GM21381 (cell line): ENCODE measurements around the gene TBATA.

Source experiments
- ATAC-seq: cut with Tn5 transposase; IDR thresholded peaks from one replicate; pipeline ENCODE4 v1.9.1; 2021; ENCODE audit warnings: mild to moderate bottlenecking, moderate library complexity; ENCODE audit not compliant: unreplicated experiment

TBATA gene

DNA sequence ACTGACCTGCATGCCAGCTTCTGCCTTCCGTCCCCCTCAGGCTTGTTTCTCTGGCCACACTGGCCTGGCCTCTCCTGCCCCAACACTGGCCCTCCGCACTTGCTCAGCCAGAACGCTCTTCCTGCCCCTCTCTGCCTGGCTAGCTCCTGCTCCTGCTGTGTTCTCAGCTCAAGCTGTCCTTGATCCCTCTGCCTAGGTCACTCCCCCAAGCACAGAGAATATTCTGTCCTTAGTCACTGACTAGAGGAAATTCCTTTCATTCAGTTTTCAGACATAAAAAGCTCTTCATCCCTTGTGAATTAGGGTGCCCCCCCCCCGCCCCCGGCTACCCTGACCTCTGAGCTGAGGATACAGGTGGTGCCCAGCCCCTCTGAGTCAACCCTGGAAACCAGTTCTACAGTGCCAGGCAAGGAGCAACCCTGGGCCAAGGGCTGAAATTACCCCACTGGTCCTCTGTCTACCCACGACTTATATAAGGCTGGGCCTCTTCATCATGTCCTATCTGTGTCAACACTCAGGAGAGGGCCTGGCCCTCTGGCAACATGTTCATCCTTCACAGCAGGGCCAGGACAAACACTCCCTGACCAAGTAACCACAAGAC is 23.9 kb upstream of the TBATA start:
- ATAC-seq: no peak

DNA sequence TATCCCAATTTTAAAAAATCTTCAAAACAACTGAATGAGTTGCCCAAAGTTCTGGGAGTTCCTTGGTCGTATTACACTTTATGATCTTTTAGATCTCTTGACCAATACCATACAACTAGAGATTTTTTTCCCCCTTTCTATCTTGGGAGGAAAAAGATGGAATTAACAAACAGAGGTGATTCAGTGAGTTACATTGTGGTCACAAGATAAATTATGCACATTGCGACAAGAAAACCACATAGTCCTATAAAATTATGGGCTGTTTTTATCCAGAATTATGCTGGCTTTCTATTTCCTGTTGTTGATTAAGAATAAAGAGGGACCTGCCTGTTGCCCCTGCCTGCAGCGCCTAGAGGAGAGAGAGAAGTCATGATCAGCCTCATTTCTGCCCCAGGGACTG is 22.4 kb upstream of the TBATA start:
- no peak for ATAC-seq

DNA sequence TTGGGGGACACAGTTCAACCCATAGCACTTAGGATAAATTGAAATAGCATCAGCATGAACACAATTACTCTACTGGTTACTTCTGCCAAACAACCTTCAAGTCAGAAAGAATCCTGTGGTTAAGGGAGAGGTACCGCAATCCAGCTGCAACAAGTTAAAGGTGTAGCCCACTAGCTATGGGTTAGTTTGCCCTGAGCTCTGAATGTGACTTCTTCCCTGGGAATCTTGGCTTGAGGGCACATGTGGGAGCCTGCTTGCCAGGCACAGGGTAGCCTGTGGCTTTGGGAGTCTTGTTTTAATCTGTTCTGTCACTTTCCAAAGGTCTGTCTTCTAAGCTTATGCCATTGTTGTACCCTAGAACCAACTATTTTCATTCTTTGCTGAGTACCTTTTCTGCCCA is 21.7 kb upstream of the TBATA start:
- ATAC-seq: no peak

DNA sequence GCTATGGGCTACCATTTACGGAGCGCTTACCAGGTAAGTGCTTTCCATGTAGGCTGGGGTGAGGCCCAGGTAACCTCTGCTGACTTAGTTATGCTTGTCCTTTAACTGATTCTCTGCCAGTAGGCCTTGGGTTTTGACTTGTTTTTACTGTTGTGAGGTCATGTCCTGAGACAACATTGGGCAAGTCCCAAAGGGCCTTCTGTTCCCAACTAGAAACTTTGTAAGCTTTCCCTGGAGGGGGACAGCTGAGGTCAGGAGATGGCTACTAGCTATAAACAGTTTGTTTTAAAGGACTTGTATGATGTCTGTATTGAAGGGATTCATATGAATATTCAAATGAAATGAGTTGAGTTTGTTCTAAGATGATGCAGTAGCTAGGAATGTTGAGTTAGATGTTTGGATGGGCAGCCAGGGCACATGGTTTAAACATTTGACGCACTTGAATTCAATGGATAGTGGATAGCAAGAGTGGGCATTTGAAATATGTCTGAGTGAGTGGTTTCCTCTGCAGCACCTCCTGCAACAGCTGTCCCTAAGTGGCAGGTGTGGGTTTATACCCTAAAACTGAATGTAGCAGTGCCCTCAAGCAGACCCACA is 20.5 kb upstream of the TBATA start:
- no peak for ATAC-seq

DNA sequence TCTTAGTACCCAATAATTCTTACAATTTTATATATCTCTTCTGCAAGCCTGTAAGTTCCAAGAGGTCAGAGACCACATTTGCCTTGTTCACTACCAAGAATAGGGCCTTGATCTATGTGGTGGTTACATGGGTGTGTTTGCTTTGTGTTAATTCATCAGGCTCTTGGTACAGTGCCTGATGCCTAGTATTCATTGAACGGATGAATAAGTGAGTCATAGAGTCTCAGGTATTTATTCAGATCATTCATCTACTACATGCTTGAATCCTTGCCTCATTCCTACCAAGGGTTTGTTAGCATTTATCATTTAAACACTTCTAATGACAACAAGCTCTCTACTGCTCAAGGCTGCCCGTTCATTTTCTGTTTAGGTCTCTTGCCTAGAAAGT is 19.2 kb upstream of the TBATA start:
- ATAC-seq: no peak

DNA sequence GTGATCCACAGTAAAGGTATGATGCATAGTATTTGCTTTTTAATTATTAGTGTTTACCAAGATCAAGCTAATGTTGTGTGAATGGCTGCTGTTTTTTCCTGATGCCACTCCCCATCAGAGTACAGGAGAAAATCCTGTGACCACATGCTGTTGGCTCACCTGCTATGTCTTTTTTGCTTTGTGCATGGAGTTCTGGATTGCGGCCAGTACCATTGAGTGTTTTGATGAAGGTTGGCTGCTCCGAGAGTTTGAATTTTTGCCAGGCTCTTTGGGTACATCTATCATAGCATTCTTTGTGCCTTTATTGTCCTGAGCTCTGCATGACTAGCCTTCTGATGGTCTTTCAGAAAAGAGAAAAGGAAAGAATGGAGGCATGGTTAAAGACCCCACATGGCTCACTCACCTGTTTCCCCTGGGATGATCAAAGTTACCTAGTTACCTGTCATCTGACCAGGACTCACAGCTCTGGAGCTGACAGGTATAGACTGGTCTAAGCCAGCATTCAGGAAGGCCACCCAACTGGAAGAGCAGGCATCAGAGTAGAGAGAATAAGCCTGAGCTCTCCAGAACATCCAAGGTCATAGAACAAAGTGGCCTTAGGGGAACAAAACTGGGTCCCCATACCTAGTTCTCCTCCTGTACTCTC is 18.7 kb upstream of the TBATA start:
- ATAC-seq: no peak

DNA sequence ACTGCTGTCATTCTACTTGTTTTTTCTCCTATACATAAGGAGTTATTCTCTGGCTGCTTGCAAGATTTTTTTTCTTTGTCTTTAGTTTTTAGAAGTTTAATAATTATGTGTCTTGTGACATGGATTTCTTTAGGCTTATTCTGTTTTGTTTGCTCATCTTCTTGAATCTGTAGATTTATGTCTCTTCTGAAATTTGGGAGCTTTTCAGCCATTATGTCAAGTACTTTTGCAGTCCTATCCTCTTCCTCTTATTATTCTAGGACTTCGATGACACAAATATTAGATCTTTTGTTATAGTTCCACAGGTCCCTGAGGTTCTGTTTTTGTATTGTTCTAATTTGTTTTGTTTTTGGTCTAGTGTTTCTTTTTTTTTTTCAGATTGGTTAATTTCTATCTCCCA is 16.7 kb upstream of the TBATA start:
- no peak for ATAC-seq

DNA sequence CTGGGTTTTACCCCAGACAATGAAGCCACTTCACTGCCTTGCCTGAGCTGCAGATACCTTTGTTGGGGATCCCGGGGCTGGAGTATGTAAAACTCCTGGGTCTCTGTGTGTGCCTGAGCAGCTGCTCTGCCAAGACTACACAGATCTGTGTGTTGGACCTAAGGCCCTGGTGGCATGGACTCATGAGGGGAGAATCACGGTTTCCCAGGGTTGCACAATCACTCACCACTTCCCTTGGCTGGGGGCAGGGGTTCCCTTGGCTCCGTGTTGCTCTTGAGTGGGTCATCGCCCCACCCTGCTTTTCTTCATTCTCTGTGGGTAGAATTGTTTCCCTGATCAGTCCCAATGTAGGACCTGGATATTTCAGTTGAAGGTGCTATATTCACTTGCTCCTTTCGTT is 13.9 kb upstream of the TBATA start:
- no peak for ATAC-seq

DNA sequence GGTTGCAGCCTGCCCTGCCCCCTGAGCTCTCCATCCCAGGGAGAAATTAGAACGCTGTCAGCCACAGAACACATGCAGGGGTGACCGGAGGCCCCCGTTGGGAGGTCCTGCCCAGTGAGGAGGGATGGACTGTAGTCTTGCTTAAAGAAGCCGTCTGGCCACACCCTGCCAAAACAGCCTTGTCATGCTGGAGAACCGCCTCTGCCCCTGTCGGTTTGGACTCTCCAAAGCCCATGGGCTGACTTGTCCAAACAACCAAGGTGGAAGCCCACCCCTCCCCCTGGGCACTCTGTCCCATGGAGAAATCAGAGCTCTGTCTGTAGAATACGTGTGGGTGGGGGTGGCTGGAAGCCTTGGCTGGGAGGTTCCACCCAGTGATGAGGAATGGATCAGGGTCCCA is 12.7 kb upstream of the TBATA start:
- ATAC-seq: no peak

DNA sequence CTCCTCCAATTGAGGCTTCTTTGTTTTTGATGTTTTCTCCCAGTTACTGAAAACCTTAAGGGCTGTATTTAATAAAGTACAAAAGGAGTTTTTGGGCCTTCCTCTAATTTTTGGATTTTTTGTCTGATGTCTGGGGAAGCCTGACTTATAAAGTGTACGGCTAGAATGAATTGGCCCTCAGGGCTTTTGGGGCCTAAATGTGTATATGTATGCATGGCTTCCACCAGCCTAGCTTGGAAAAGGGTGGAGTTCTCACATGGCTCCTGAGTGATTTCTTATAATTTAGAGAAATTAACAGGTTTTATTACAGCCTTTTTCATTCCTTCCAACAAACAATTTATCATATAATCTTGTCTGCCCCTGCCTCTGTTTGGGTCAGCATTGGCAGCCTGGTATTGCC is 10.4 kb upstream of the TBATA start:
- no peak for ATAC-seq

DNA sequence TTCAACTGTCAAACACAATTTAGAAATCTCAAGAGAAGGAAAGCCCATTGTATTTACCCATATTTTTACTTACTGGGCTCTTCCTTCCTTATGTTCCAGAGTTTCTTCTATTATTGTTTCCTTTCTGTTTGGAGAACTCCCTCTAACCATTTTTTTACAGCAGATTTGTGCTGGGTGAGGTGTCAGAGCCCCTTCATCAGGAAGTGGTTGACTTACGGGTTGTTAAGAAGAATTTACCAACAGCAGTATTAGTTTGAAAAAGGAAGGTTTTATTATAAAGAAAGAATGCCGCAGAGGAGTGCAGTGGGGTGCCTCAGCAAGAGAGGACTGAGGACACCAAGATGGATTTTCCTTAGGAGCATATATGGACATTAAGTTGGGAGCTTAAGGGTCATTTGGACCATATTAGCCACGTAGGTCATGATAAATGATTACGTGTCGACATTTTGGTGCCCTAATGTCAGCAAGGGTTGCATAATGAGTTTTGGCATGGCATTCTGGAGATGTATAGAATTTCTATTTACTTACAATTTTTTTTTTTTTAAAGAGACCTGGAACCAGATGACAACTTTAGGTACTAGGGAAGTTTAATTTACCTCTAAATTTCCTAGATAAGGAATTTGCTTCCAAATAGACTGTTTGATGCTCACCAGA is 6.3 kb upstream of the TBATA start:
- no peak for ATAC-seq

DNA sequence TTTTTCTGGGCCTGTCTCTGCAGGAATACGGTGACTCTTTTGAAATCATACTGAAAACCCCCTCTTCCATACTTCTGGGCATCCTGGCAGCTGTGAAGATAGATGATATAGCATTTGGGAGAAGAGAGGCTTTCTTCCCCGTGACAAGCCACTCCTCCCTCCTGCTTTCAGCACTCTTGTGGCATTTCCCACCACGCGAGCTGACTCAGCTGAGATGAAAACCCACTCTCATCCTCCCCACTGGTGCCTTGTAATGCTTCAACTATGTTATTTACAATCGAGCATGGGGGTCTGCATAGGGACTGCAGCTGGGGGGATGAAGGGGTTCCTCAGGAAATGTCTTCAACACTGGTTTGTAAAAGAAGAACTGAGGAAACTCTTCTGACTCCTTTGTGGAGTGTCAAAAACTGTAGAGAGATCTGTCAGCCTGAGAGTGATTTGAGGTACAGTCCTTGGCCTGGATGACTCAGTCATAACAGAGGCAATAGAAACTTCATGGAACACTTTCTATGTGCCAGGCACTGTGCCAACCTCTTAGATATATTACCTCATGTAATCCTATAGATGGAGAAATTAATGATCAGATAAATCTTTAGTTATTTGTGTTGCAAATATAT is 1.7 kb upstream of the TBATA start:
- no peak for ATAC-seq

DNA sequence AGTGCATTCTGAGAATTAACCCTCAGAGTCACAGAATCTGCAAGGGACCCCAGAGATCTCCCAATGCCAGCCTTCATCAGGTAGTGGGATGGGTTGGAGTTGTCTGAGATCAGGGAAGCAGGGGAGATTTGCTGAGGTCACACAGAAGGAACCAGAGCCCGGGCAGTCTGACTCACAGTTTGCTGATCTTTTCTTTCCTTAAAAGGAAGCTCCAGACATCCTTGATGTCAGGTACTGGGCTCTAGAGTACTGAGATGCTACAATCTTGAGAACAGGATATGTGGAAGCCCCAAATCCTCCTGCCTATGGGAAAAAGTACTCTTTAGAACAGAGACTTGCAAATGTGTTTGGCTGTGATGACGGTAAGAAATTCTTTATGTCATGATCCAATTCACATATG is 706 bp downstream of the TBATA start:
- no peak for ATAC-seq

DNA sequence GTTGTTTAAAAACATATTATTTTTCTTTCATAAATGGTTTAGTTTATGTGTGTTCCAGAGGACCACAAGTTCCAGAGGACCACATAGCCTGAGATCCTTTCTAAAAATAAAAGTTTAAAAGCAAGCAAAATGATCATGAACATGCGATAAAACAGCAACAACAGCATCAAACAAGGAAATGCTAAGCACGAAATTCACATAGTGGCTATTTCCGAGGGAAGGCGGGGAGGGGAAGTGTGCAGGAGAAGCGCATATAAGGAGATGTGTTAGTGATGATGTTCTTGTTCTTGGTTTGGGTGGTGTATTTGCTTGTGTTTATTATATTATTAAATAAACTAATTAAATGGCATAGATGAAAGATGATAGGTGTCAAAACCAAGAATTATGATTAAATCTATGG is 1.2 kb downstream of the TBATA start:
- ATAC-seq: no peak

DNA sequence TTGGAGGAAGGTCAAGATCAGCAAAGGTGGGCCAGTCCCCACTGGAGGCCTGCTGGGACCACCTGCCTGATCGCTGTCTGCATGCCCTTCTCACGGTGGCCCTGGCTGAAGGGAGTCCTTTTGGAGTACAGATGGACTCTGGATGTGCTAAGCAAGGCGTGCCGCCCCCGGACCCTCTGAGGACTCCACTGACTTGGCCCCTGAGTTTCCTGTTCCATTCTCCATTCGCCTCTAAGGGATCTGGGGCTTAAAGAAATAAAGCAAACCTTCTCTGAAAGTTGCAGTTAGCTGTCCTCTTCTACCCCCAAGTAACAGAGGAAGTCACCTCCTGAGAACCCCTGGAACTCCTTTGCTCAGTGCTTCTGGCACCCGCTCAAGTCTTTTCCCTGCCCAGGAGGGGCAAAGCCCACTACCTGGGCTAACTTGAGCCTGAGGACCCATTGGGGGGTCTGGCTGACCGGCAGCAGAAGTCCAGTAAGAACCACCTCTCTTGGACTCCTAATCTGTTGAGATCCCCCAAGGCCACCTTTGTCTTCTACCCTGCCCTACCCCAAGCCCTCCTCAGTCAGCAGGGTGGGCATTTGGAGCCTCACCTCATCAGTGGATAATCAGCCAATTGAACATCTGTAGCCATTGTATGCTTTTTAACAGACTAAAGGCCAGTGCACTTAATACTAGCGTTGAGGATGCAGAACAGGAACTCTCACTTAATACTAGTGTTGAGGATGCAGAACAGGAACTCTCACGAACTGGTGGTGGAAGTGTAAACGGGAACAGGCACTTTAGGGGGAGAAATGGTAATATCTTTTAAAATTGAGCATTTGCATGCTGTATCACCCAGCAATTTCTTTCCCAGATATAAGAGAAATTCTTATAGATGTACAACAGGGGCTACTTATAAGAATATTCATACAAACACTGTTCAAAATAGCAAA is 2.2 kb downstream of the TBATA start:
- ATAC-seq: no peak

DNA sequence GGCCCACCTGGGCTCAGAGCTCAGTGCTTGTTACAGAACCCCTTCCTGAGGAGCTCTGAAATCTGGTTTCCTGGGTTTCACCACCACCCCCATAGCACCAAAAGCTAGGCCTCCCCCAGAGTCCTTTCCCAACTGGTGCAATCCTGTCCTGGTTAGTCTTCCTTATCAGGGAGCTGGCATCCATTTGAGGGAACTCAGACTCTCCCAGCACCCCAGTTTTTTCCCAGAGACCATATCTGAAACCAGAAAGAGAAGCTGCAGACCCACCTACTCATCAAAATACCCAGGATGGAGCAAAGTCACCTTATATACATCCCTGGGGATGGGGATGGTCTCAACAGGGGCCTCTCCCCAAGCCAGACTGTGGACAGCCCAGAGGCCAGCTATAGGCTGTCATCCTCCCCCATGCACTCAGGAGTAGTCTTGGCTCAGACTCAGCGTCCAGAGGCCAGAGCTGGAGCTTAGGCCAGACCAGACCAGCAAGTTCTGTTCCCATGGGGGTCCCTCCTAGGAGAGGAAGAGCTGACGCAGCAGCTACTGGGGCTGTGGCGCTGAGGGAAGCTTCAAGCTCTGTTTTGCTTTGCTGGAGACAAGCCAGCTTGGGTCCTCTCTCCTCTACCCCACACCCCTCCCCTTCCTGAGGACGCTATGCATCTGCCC is 3.0 kb downstream of the TBATA start:
- no peak for ATAC-seq

DNA sequence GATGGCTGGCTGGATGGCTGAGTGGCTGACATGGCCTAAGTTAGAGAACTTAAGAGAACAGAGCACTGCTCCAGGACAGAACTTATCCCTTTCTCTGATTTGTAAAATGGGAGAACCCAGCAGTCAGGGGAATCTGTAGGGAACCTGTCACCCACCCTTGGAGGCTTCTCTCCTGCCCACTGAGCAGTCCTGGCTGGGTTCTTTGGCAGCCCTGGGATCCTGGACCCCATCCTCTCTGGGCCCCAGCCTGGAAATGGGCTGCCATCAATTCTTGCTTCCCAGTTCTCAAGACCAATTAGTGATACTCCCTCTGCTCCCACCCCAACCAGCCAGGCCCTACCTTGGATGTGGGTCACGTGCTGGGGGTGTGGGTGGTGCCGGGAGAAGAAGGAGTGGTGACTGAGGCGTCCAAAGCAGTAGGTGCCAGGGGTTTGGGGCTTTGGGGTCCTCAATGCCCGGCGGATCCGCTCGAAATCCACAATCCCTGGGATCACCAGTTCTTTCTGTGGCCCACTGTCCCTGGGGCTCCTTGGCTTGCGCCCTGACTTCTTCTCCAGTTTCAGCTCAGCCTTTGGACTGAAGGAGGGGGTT is 3.6 kb downstream of the TBATA start:
- no peak for ATAC-seq

DNA sequence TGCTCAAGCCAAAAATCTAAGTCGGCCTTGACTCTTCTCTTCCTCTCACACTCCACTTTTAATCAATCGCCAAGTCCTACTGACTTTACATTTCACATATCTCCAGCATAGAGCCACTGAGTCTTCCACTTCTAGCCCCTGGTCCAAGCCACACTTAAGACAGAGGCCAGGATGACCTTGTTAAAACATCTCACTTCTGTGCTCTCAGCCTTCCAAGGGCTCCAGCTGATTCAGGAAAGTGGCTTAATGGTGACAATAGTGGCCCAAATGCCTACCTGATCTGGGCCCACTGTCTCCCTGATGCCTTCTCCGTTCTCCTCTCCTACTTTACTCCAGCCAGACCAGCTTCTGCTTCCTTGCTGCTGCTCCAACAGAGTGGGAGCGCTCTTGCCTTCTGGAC is 4.4 kb downstream of the TBATA start:
- ATAC-seq: no peak

DNA sequence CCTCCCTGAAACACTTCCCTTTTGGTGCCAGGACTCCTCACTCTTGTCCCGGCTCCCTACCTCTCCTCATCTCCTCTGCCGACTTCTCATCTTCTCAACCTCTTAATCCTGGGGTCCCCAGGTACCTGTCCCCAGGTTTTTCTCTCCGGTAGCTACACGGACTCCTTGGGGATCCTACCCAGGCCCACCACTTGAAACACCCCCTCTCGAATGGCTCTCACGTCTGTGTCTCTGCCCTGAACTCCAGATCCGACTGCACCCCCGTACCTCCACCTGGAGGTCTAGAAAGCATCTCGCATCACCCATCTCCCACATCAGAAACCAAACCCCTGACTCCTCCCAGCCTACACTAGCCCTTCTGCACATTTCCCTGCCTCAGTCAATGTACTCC is 4.8 kb downstream of the TBATA start:
- no peak for ATAC-seq
